Nephron (organoid): Measurements from ENCODE around the gene ADRA2C.

Source experiments
- H3K27ac Mint-ChIP-seq, 3 experiments: 2 replicates each; pipeline ENCODE4 v1.8.0; 2020; ENCODE audit warnings: mixed read lengths in 3 of 3, mild to moderate bottlenecking in 2 of 3, moderate library complexity in 1 of 3
- H3K27me3 Mint-ChIP-seq: 2 replicates; pipeline ENCODE4 v1.8.0; 2021; ENCODE audit warnings: low read depth, mild to moderate bottlenecking, moderate library complexity, mixed read lengths
- H3K36me3 Mint-ChIP-seq: 2 replicates; pipeline ENCODE4 v1.8.0; 2020; ENCODE audit warnings: low read depth, mixed read lengths
- H3K4me1 Mint-ChIP-seq: 2 replicates; pipeline ENCODE4 v1.8.0; 2020; ENCODE audit warnings: mixed read lengths
- H3K4me3 Mint-ChIP-seq, 3 experiments: 2 replicates each; pipeline ENCODE4 v1.8.0; 2020; ENCODE audit warnings: mild to moderate bottlenecking in 3 of 3, mixed read lengths in 3 of 3, moderate library complexity in 2 of 3
- H3K9me3 Mint-ChIP-seq: 2 replicates; pipeline ENCODE4 v1.8.0; 2020; ENCODE audit warnings: mixed read lengths
- CTCF ChIP-seq, 3 experiments: fragments of 200-600 bp; sonication (generic); IDR thresholded peaks; one replicate each; pipeline ENCODE4 v1.5.0; 2021; ENCODE audit warnings: antibody characterized with exemption in 3 of 3; ENCODE audit not compliant: unreplicated experiment in 3 of 3

The ADRA2C gene

DNA sequence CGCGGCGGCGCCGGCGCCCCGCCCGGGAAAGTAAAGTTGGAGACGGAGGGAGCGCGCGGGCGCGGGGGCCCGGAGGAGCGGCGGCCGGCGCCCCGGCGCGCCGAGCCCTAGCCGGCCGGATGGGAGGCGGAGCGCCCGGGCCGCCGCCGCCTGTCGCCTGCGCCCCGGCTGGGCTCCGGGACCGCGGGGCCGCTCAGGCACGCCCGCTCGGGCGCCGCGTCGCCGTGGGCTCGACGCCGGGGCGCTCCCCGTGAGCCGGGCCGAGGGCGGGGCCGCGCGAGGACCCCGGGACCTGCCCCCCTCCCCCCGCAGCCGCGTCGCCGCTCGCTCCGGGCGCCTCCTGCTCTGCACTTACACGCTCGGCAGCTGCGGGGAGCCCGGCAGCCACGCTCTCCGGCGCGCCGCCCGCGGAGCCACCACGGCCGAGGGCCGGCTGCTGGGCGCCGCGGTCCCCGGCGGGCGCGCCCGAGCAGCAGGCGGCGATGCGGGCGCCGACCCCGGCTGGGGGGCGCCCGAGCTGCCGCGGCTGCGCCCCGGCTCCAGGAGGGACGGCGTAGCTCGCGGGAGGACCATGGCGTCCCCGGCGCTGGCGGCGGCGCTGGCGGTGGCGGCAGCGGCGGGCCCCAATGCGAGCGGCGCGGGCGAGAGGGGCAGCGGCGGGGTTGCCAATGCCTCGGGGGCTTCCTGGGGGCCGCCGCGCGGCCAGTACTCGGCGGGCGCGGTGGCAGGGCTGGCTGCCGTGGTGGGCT is at the start of gene ADRA2C:
Gene ADRA2C, plus strand, starts transcription at position 350 of the 749 bp plus-strand sequence. Its CDS starts 222 bp downstream, at position 572.
- H3K4me1 Mint-ChIP-seq: peaks cover 5% of the 10 kb centered on the region
- no peak for TF ChIP-seq CTCF (IDR thresholded peaks at IDR 0.05; ENCODE audit: unreplicated experiment in 3 of 3)
- no peaks in the 10 kb centered on the region for H3K36me3 Mint-ChIP-seq
- peak within 1 kb of the TSS in 2 of 3 experiments; percentile 50 to 85 for H3K27ac Mint-ChIP-seq
- H3K9me3 Mint-ChIP-seq: no peaks in the 10 kb centered on the region
- peaks cover 41% of the 10 kb centered on the region for H3K27me3 Mint-ChIP-seq
- H3K4me3 Mint-ChIP-seq: peak within 1 kb of the TSS; percentile 85 to 88 (median 87)

- Mint-ChIP-seq H3K4me3 (no peak overlapping the region), H3K4me1 (peaks cover 23% of the 10 kb centered on the region), H3K27me3 (peaks cover 18% of the 10 kb centered on the region), H3K36me3 (peaks cover 4% of the 10 kb centered on the region), H3K27ac (no peak overlapping the region), H3K9me3 (peaks cover 17% of the 10 kb centered on the region)
- no peak for TF ChIP-seq CTCF (IDR thresholded peaks at IDR 0.05; ENCODE audit: unreplicated experiment in 3 of 3)
These were observed 49.5 kb upstream of the ADRA2C start for GRCh38 chr4:3716631-3717235.

GRCh38 chr4:3717241-3717640 is 48.9 kb upstream of the ADRA2C start:
- H3K4me1 Mint-ChIP-seq: peaks cover 23% of the 10 kb centered on the region
- peaks cover 18% of the 10 kb centered on the region for H3K27me3 Mint-ChIP-seq
- no peak overlapping the region for H3K27ac Mint-ChIP-seq
- no peak overlapping the region for H3K4me3 Mint-ChIP-seq
- TF ChIP-seq CTCF (IDR thresholded peaks at IDR 0.05; ENCODE audit: unreplicated experiment in 3 of 3): no peak
- H3K36me3 Mint-ChIP-seq: peaks cover 4% of the 10 kb centered on the region
- peaks cover 17% of the 10 kb centered on the region for H3K9me3 Mint-ChIP-seq

GRCh38 chr4:3718462-3718861 is 47.7 kb upstream of the ADRA2C start:
- peaks cover 4% of the 10 kb centered on the region for H3K36me3 Mint-ChIP-seq
- peaks cover 19% of the 10 kb centered on the region for H3K4me1 Mint-ChIP-seq
- H3K27me3 Mint-ChIP-seq: peaks cover 25% of the 10 kb centered on the region
- no peak for TF ChIP-seq CTCF (IDR thresholded peaks at IDR 0.05; ENCODE audit: unreplicated experiment in 3 of 3)
- H3K4me3 Mint-ChIP-seq: no peak overlapping the region
- peaks cover 17% of the 10 kb centered on the region for H3K9me3 Mint-ChIP-seq
- H3K27ac Mint-ChIP-seq: no peak overlapping the region

- peak overlapping the region in 1 of 3 experiments; percentile 5 for H3K27ac Mint-ChIP-seq
- peaks cover 33% of the 10 kb centered on the region for H3K27me3 Mint-ChIP-seq
- peaks cover 4% of the 10 kb centered on the region for H3K36me3 Mint-ChIP-seq
- no peak for TF ChIP-seq CTCF (IDR thresholded peaks at IDR 0.05; ENCODE audit: unreplicated experiment in 3 of 3)
- H3K4me1 Mint-ChIP-seq: peaks cover 19% of the 10 kb centered on the region
- no peak overlapping the region for H3K4me3 Mint-ChIP-seq
- peaks cover 17% of the 10 kb centered on the region for H3K9me3 Mint-ChIP-seq
These were observed 47.0 kb upstream of the ADRA2C start for GRCh38 chr4:3719191-3719590.
